ENCODE measurements around the gene BAZ2B. TPM values are rescaled to one million over a fixed set of nuclear protein-coding genes. Genes with fewer than 3 reads are reported as not detected.

The BAZ2B gene, protein sequence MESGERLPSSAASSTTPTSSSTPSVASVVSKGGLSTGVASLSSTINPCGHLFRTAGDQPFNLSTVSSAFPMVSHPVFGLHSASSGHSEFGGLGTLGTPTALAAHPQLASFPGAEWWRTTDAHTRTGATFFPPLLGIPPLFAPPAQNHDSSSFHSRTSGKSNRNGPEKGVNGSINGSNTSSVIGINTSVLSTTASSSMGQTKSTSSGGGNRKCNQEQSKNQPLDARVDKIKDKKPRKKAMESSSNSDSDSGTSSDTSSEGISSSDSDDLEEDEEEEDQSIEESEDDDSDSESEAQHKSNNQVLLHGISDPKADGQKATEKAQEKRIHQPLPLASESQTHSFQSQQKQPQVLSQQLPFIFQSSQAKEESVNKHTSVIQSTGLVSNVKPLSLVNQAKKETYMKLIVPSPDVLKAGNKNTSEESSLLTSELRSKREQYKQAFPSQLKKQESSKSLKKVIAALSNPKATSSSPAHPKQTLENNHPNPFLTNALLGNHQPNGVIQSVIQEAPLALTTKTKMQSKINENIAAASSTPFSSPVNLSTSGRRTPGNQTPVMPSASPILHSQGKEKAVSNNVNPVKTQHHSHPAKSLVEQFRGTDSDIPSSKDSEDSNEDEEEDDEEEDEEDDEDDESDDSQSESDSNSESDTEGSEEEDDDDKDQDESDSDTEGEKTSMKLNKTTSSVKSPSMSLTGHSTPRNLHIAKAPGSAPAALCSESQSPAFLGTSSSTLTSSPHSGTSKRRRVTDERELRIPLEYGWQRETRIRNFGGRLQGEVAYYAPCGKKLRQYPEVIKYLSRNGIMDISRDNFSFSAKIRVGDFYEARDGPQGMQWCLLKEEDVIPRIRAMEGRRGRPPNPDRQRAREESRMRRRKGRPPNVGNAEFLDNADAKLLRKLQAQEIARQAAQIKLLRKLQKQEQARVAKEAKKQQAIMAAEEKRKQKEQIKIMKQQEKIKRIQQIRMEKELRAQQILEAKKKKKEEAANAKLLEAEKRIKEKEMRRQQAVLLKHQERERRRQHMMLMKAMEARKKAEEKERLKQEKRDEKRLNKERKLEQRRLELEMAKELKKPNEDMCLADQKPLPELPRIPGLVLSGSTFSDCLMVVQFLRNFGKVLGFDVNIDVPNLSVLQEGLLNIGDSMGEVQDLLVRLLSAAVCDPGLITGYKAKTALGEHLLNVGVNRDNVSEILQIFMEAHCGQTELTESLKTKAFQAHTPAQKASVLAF (N-terminal part only)
- 17.2 and 25.4 TPM in 2 replicates for total RNA-seq

GRCh38 chr2:159616286-159616701 lies at the start of gene BAZ2B:
Gene BAZ2B, minus strand, starts transcription at chr2:159616548. Its CDS starts 137,829 bp downstream, at chr2:159478719.

DNA sequence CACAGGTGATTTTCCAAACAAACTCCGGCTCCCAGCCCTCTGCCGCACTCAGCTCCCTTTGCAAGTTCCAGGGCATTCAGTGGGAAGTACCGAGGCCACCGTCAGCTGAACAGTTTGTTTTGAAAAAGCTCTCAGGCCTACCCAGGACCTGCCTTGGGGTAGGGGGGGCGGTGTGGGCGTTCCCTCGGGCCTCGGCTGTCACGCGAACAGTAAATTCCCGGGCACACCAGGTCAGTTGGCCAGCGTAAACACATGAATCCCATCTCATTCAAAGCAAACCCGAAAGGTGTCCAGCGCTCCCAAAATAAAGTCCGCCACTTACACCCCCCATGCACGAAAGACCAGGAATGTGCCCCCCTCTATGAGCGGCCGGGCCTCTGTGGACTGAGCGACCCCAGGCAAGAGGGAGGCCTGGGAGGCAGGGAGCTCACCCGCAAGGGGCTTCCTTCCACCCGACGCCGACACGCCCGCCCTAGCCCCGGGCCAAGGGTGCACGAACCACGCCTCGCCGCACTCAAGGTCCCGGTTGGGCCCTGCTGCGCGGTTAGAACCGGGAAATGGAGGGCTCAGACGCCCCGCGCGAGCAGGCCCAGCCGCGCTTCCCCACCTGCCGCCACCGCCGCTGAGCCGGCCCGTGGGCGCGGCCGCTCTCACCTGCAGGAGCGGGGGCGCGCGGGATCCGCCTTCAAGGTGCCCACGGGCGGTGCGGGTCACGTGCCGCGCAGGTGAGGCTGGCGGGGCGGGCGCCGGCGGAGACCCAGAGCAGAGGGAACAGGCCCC lies 330.2 kb downstream of the BAZ2B start, which contains the start of gene WDSUB1:
WDSUB1 (minus strand) TSS at position 775 of the 780 bp plus-strand sequence. CDS start 3,634 bp downstream, outside the sequence.

Other genes with a start within 250 kb of the BAZ2B start
- 57.8 and 61.6 TPM in 2 replicates for gene MARCHF7, start 96.0 kb upstream of the BAZ2B start, total RNA-seq
- 18.7 and 31.6 TPM in 2 replicates for gene CD302, start 181.7 kb upstream of the BAZ2B start, total RNA-seq